Limb (tissue), 2 donors: ENCODE results near the gene CAMKMT.

Experiments used
- DNase-seq, 2 donors: peaks; one replicate each; pipeline ENCODE4 v3.0.0-alpha.2; 2016; ENCODE audit errors: extremely low spot score in 2 of 2

The CAMKMT gene

GRCh38 chr2:44741507-44741906 lies 379.8 kb downstream of the CAMKMT start:
- no peak for DNase-seq

GRCh38 chr2:44742057-44742456 lies 380.3 kb downstream of the CAMKMT start:
- no peak for DNase-seq

- no peak for DNase-seq
Measured at GRCh38 chr2:44743473-44743872, 381.7 kb downstream of the CAMKMT start.

GRCh38 chr2:44744961-44745892 lies 383.5 kb downstream of the CAMKMT start:
- DNase-seq = no peak

- no peak for DNase-seq
Measured at GRCh38 chr2:44745922-44746766, 384.4 kb downstream of the CAMKMT start.

- DNase-seq = no peak
Measured at GRCh38 chr2:44746856-44747615, 385.3 kb downstream of the CAMKMT start.

- DNase-seq = no peak
Measured at GRCh38 chr2:44747794-44748193, 386.0 kb downstream of the CAMKMT start.

GRCh38 chr2:44751754-44752479 lies 390.2 kb downstream of the CAMKMT start:
- no peak for DNase-seq

- no peak for DNase-seq
Measured at GRCh38 chr2:44752761-44753160, 391.0 kb downstream of the CAMKMT start.

GRCh38 chr2:44753552-44754285 lies 392.0 kb downstream of the CAMKMT start:
- no peak for DNase-seq

GRCh38 chr2:44758591-44758990 lies 396.8 kb downstream of the CAMKMT start:
- no peak for DNase-seq

GRCh38 chr2:44759823-44760222 lies 398.1 kb downstream of the CAMKMT start:
- no peak for DNase-seq

- no peak for DNase-seq
Measured at GRCh38 chr2:44763275-44763782, 401.6 kb downstream of the CAMKMT start.

GRCh38 chr2:44766220-44766619 lies 404.5 kb downstream of the CAMKMT start:
- no peak for DNase-seq

GRCh38 chr2:44766777-44767176 lies 405.0 kb downstream of the CAMKMT start:
- DNase-seq = no peak

- DNase-seq = no peak
Measured at GRCh38 chr2:44767691-44768090, 405.9 kb downstream of the CAMKMT start.

- no peak for DNase-seq
Measured at GRCh38 chr2:44768438-44769236, 406.9 kb downstream of the CAMKMT start.

GRCh38 chr2:44769349-44770011 lies 407.7 kb downstream of the CAMKMT start:
- no peak for DNase-seq
